NAMALWA (cell line): ENCODE measurements around the gene EFCAB7.

Experiments used
- DNase-seq: peaks from one replicate; pipeline ENCODE4 v3.0.0-alpha.2; 2015; ENCODE audit warnings: low spot score

EFCAB7 gene

DNA sequence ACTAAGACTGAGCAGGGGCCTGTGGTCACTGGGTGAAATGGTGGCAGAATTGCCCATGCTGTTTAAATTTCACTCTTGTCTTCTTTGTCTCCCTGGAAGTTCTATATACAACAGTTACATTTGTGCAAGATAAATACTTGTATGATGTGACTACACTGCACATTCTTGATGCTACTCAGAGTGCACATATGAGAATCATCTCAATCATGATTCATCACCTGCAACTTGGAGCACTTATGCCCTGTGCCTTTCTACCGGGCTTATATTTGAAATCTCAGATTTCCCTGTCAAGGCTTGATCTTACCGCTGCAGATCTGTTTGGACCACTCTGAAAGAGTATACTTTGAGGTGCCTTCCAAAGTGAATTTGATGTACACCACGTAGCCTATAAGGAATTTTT lies 80.5 kb downstream of the EFCAB7 start:
- no peak for DNase-seq

DNA sequence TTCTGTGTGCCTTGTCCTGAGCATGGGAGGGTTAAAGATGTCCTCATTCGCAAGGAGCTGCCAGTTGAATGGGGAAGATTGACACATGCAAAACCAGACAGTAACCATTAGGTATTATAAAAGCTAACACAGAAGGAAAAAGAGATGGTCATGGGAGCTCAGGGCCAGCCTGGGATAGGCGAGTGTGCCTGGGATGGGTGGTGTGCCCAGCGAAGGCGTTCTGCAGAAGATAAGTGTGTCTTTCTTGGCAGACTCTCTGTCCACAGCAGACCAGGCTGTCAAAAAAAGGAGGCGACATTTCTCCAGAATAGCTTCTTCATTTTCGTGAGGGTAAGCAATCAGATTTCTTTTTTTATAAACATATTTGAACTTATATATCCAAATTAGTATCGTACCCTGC lies 84.0 kb downstream of the EFCAB7 start:
- DNase-seq: no peak

GRCh38 chr1:63611231-63611630 lies 87.9 kb downstream of the EFCAB7 start:
- DNase-seq: no peak

DNA sequence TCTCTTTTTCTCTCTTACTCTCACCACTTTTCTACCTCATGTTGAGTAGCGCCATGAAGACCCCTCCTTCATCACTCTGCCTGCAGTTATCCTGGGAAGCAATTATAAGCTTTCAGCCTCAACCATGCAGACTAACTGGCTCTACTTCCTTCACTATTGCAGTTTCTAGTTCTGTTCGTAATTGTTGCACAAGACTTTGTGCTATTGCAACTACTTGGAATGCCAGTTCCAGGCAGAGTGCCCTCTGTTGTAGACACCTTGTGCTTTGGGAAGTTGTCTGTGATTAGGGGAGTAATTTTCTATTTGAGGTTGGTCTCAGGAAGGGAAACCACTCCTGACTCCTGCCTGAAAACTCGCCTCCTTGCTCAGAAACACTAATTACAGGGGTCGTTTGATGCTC lies 89.2 kb downstream of the EFCAB7 start:
- DNase-seq: no peak

GRCh38 chr1:63612971-63613370 lies 89.6 kb downstream of the EFCAB7 start:
- no peak for DNase-seq

- peak; percentile 89 for DNase-seq
These were observed 92.6 kb downstream of the EFCAB7 start for GRCh38 chr1:63615768-63616420.

DNA sequence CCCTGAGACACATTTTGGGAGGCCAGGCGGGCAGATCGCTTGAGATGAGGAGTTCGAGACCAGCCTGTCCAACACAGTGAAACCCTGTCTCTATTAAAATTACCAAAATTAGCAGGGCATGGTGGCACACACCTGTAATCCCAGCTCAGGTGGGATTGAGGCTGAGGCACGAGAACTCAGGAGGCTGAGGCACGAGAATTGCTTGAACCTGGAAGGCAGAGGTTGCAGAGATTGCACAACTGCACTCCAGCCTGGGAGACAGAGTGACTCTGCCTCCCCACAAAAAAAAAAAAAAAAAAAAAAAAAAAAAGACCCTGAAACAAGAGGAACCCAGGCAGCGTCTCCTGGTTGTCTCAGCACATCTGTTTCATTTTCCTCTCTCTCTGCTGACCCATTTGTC lies 94.1 kb downstream of the EFCAB7 start:
- DNase-seq: no peak

DNA sequence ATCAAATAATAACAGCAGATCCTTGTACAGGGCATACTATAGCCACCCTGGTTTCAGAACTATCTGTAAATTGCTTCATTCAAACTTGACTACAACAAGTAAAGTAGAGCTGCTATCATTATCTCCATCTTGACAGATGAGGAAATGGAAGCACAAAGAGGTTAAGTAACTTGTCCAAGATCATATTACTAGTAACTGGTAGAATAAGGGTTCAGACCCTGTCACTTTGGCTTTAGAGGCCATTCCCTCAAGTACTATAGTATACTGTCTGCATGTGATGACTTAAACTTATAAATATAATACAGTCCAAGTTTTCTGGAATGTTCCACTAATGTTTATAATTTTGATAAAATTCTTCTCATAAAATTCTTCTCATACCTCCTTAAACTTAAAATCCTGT lies 94.7 kb downstream of the EFCAB7 start:
- no peak for DNase-seq

GRCh38 chr1:63619558-63619957 lies 96.2 kb downstream of the EFCAB7 start:
- no peak for DNase-seq

DNA sequence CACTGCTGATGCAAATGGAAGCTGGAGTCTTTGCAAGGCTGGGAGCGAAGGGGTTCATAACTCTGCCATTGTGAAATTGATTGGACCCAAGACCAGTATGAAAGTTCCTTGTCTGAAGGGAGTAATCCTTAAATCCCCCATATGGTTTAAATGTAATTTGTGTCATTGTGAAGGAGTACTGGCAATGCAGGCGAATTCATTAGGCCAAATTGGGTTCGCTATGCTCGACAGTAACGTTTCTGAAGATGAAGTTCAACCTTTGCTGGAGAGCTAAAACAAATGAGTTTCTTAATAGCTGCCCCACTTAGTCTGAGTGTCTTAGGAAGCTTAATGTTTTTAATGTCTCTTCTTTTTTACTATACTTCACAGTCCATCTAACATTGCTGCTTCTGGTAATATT lies 97.3 kb downstream of the EFCAB7 start:
- no peak for DNase-seq

DNA sequence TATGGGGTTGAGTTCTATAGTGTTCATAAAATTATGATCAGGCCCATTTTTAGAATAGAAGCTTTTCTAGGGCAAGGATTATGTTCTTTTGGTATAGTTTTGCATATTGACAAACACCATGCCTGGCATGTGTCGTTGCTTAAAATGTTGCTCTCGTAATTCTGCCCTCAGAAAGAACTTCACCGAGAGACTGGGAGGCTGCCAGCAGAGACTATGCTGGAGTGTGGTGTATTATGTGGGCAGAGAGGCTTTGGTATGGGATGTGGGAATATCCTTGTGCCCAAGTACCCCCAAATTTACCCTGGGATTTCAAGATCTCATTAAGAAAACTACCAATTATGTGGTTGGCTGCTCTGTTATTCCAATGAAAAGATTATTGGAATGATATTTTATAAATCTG lies 97.8 kb downstream of the EFCAB7 start:
- no peak for DNase-seq

DNA sequence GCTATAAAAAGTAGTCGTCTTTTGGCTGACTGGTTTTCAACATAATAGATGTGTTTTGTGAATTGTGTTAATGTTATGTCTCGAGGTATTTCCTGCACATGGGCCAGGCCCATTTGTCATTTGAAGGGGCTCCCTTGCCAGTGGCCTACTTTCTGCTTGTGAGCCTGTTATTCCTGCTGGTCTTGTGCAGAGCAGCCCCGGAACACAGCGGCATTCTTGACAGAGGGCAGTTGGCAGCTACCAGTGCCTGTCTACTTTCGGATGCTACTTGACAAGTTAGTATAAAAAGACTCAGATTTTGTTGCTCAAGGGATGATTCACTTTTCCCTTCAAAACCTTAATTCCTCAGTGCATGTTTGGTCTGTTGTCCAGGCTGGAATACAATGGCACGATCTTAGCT lies 98.4 kb downstream of the EFCAB7 start:
- DNase-seq: no peak
